ENCODE results near the gene NTRK3.

DNA sequence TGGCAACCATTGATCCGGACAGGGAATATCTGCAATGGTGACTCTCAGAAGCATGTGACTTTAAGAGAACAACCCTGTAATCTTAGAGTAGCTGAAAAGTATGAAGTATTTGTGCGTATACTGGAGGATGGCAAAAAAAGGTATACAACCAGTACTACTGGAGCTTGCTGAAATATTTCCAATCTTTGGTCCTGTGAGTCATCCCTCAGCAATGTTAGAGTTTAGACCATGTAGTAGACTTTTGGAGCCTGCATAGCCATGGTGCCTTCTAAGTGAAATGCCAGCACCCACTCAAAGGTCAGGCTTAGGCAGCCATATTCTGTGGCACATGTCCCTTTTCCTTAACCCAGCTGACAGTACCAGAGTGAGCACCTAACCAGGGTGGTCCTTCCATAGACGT, 429.4 kb downstream of the NTRK3 start:
- TF ChIP-seq TAF1 (IDR thresholded peaks at IDR 0.05; ENCODE audit: low read depth, low read length): no peak
- no peak for TF ChIP-seq POLR2A (IDR thresholded peaks at IDR 0.05; ENCODE audit: control extremely low read depth in 1 of 2, low read depth in 2 of 2, low read length in 2 of 2)
- no peak for TF ChIP-seq NRF1 (IDR thresholded peaks at IDR 0.05; ENCODE audit: low read depth, low read length)
- TF ChIP-seq, protein P1, sequence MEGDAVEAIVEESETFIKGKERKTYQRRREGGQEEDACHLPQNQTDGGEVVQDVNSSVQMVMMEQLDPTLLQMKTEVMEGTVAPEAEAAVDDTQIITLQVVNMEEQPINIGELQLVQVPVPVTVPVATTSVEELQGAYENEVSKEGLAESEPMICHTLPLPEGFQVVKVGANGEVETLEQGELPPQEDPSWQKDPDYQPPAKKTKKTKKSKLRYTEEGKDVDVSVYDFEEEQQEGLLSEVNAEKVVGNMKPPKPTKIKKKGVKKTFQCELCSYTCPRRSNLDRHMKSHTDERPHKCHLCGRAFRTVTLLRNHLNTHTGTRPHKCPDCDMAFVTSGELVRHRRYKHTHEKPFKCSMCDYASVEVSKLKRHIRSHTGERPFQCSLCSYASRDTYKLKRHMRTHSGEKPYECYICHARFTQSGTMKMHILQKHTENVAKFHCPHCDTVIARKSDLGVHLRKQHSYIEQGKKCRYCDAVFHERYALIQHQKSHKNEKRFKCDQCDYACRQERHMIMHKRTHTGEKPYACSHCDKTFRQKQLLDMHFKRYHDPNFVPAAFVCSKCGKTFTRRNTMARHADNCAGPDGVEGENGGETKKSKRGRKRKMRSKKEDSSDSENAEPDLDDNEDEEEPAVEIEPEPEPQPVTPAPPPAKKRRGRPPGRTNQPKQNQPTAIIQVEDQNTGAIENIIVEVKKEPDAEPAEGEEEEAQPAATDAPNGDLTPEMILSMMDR (IDR thresholded peaks at IDR 0.05; ENCODE audit: control extremely low read depth in 1 of 3, insufficient read depth in 1 of 3, low read depth in 1 of 3, low read length in 3 of 3): no peak
- TF ChIP-seq SP2 (IDR thresholded peaks at IDR 0.05; ENCODE audit: low read length): no peak
- TF ChIP-seq CBX5 (IDR thresholded peaks at IDR 0.05; ENCODE audit: low read depth, low read length): no peak
- no peak for TF ChIP-seq RBBP5 (IDR thresholded peaks at IDR 0.05; ENCODE audit: borderline replicate concordance, low read depth, low read length)
- no peak for TF ChIP-seq KDM5A (IDR thresholded peaks at IDR 0.05; ENCODE audit: low read length)
- TF ChIP-seq SP1 (IDR thresholded peaks at IDR 0.05; ENCODE audit: low read depth, low read length): no peak
- TF ChIP-seq EZH2 (IDR thresholded peaks at IDR 0.05; ENCODE audit: low read depth, low read length, severe bottlenecking): no peak
